Progenitor cell of endocrine pancreas (in vitro differentiated cells): ENCODE results near the gene CDH4. TPM values are rescaled to one million over a fixed set of nuclear protein-coding genes. Genes with fewer than 3 reads are reported as not detected.

Source experiments
- DNase-seq: peaks from one replicate; pipeline ENCODE4 v3.0.0; 2021; ENCODE audit warnings: low spot score; ENCODE audit not compliant: unreplicated experiment
- H3K27ac Mint-ChIP-seq: 2 replicates; pipeline ENCODE4 v1.8.0; 2021; ENCODE audit warnings: mild to moderate bottlenecking, moderate library complexity, mixed read lengths
- H3K27me3 Mint-ChIP-seq: 2 replicates; pipeline ENCODE4 v1.8.0; 2021; ENCODE audit warnings: mixed read lengths
- H3K36me3 Mint-ChIP-seq: 2 replicates; pipeline ENCODE4 v1.8.0; 2022; ENCODE audit warnings: mixed read lengths; ENCODE audit not compliant: insufficient read depth
- H3K4me1 Mint-ChIP-seq: 2 replicates; pipeline ENCODE4 v1.8.0; 2021; ENCODE audit warnings: low read depth, mixed read lengths
- H3K4me3 Mint-ChIP-seq: 2 replicates; pipeline ENCODE4 v1.8.0; 2021; ENCODE audit warnings: low read depth, mild to moderate bottlenecking, moderate library complexity, mixed read lengths
- H3K9me3 Mint-ChIP-seq: 2 replicates; pipeline ENCODE4 v1.8.0; 2021; ENCODE audit warnings: low read depth, mixed read lengths
- CTCF ChIP-seq: fragments of 200-600 bp; sonication (generic); IDR thresholded peaks from one replicate; pipeline ENCODE4 v1.5.0; 2021; ENCODE audit warnings: antibody characterized with exemption, mild to moderate bottlenecking; ENCODE audit not compliant: unreplicated experiment
- total RNA-seq: library from RNA; stranded (reverse); gene quantifications from 2 replicates; pipeline ENCODE4 v1.2.1, GENCODE V29; 2021

The CDH4 gene
- total RNA-seq, 1 donor from 2014 or later = 0.43 TPM

GRCh38 chr20:61830241-61830930 is 578.3 kb downstream of the CDH4 start:
- no peak for DNase-seq
- H3K27ac Mint-ChIP-seq = no peak overlapping the region
- TF ChIP-seq CTCF = no peak
- H3K27me3 Mint-ChIP-seq = peaks cover 9% of the 10 kb centered on the region
- no peak overlapping the region for H3K4me3 Mint-ChIP-seq
- H3K9me3 Mint-ChIP-seq = peaks cover 6% of the 10 kb centered on the region
- no peaks in the 10 kb centered on the region for H3K4me1 Mint-ChIP-seq
- no peaks in the 10 kb centered on the region for H3K36me3 Mint-ChIP-seq

- H3K27ac Mint-ChIP-seq = no peak overlapping the region
- TF ChIP-seq CTCF = no peak
These were observed 578.9 kb downstream of the CDH4 start for GRCh38 chr20:61830991-61831390.

GRCh38 chr20:61832181-61832580 is 580.1 kb downstream of the CDH4 start:
- Mint-ChIP-seq H3K4me3 (no peak overlapping the region), H3K27ac (no peak overlapping the region), H3K36me3 (no peaks in the 10 kb centered on the region), H3K4me1 (no peaks in the 10 kb centered on the region), H3K9me3 (peaks cover 6% of the 10 kb centered on the region), H3K27me3 (peaks cover 9% of the 10 kb centered on the region)
- no peak for TF ChIP-seq CTCF
- no peak for DNase-seq

More at GRCh38 chr20:61830991-61831390, 578.9 kb downstream of the CDH4 start:
- peaks cover 6% of the 10 kb centered on the region for H3K9me3 Mint-ChIP-seq
- DNase-seq = no peak
- peaks cover 9% of the 10 kb centered on the region for H3K27me3 Mint-ChIP-seq
- H3K4me1 Mint-ChIP-seq = no peaks in the 10 kb centered on the region
- H3K4me3 Mint-ChIP-seq = no peak overlapping the region
- no peaks in the 10 kb centered on the region for H3K36me3 Mint-ChIP-seq

GRCh38 chr20:61833807-61834610 is 581.9 kb downstream of the CDH4 start:
- H3K9me3 Mint-ChIP-seq = no peaks in the 10 kb centered on the region
- no peak for TF ChIP-seq CTCF
- no peak overlapping the region for H3K27ac Mint-ChIP-seq
- DNase-seq = no peak
- peaks cover 9% of the 10 kb centered on the region for H3K27me3 Mint-ChIP-seq
- H3K4me1 Mint-ChIP-seq = no peaks in the 10 kb centered on the region
- H3K36me3 Mint-ChIP-seq = no peaks in the 10 kb centered on the region
- no peak overlapping the region for H3K4me3 Mint-ChIP-seq

GRCh38 chr20:61835301-61835700 is 583.2 kb downstream of the CDH4 start:
- H3K27me3 Mint-ChIP-seq = peaks cover 9% of the 10 kb centered on the region
- H3K27ac Mint-ChIP-seq = no peak overlapping the region
- TF ChIP-seq CTCF = no peak
- no peaks in the 10 kb centered on the region for H3K36me3 Mint-ChIP-seq
- no peaks in the 10 kb centered on the region for H3K4me1 Mint-ChIP-seq
- DNase-seq = no peak
- H3K4me3 Mint-ChIP-seq = no peak overlapping the region
- no peaks in the 10 kb centered on the region for H3K9me3 Mint-ChIP-seq
